Measurements from ENCODE around the gene MTHFD1. TPM values are rescaled to one million over a fixed set of nuclear protein-coding genes. Genes with fewer than 3 reads are reported as not detected.

MTHFD1 gene
- total and polyA plus RNA-seq, 2 donors (not counting 3 experiments of a cell fraction or from before 2014, with no cell fraction given) = 26.3 to 114 TPM

DNA sequence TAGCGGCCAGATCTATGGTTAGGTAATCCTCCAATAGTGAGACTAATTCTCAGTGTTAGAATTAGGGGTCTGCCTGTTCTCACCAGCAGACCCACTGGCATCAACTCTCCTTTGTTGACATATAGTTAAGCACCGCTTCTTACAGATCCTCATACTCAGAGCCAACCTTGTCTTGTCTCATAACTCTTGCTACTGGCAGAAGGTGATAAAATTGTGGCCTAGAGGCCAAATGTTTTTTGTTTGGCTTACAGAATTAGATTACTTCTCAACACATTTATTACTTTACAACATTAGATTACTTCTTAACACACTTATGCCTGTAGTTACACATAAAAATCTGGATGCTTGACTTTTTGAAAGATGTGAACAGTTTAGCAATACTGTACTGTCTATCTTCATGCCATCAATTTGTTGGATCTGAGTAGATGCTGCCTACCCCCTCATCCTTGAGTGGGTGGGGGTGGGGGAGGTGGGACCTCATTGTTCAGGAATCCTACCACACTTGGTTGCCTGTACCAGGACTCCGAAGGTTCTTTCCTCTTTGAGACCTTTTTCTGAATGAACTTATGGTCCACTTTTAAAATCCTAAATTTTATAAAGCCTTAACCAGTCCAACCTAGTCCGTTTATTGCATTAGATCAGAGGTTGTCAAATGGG is 7.0 kb downstream of the MTHFD1 start:
- no peak for DNase-seq (ENCODE audit: low read depth, low spot score)
- peaks cover 51% of the 10 kb centered on the region for H3K79me2 ChIP-seq (ENCODE audit: control insufficient read depth, insufficient read depth, low read length)
- ChIA-PET POLR2A (no interaction called here), CTCF (no interaction called here)
- no peaks in the 10 kb centered on the region for H4K20me1 ChIP-seq (replicated peaks; ENCODE audit: control insufficient read depth, extremely low read depth, insufficient read depth, low read length)
- H3K9me1 ChIP-seq (replicated peaks; ENCODE audit: control insufficient read depth, extremely low read depth, insufficient read depth, low read length) = no peaks in the 10 kb centered on the region
- no TSS peak for BruUV-seq (replicated peaks)
- H3K27ac ChIP-seq (ENCODE audit: insufficient read depth, low read depth, low read length) = no peak overlapping the region
- TF ChIP-seq, protein P1, sequence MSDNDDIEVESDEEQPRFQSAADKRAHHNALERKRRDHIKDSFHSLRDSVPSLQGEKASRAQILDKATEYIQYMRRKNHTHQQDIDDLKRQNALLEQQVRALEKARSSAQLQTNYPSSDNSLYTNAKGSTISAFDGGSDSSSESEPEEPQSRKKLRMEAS (IDR thresholded peaks at IDR 0.05; ENCODE audit: insufficient read depth, insufficient read length) = no peak
- TF ChIP-seq POLR2AphosphoS5 (IDR thresholded peaks at IDR 0.05; ENCODE audit: insufficient read depth, low read depth, low read length) (no peak), MYC (IDR thresholded peaks at IDR 0.05; ENCODE audit: low read depth, low read length) (no peak), GATA2 (IDR thresholded peaks at IDR 0.05; ENCODE audit: insufficient read depth, insufficient read length, low read depth, low read length) (no peak), CTCF (IDR thresholded peaks at IDR 0.05; ENCODE audit: extremely low read depth in 1 of 2, insufficient read depth in 1 of 2, low read depth in 1 of 2, low read length in 2 of 2) (no peak), FOS (IDR thresholded peaks at IDR 0.05; ENCODE audit: borderline replicate concordance, insufficient read depth, low read length) (no peak), EZH2 (IDR thresholded peaks at IDR 0.05; ENCODE audit: borderline replicate concordance, low read depth, low read length, severe bottlenecking) (no peak), JUN (IDR thresholded peaks at IDR 0.05; ENCODE audit: borderline replicate concordance, insufficient read depth, insufficient read length, low read depth) (no peak), POLR2A (IDR thresholded peaks at IDR 0.05; ENCODE audit: low read depth, low read length) (no peak)
- dilution Hi-C loops (cut with MboI; ENCODE audit: extremely low pct_ligation_motif_present, low sequenced_read_pairs) = no loop called here
- FAIRE-seq = no peak
- no peak overlapping the region for H2AFZ ChIP-seq (ENCODE audit: low read depth, low read length)
- no peak overlapping the region for H3K4me3 ChIP-seq (replicated peaks in 1 of 3; ENCODE audit: insufficient read depth in 1 of 3, low read depth in 1 of 3, low read length in 3 of 3)
- intact Hi-C loops (cut with micrococcal nuclease) = no loop called here
- no peaks in the 10 kb centered on the region for H3K27me3 ChIP-seq (ENCODE audit: control insufficient read depth in 2 of 2, insufficient read depth in 2 of 2, low read length in 2 of 2)
- H3K9me3 ChIP-seq (replicated peaks; ENCODE audit: control insufficient read depth, insufficient read depth, low read length) = no peaks in the 10 kb centered on the region
- no peak overlapping the region for H3K4me2 ChIP-seq (ENCODE audit: insufficient read depth, low read length)
- no peaks in the 10 kb centered on the region for H3K4me1 ChIP-seq (ENCODE audit: control insufficient read depth, extremely low read depth, insufficient read depth, low read length)
- peaks cover 0 to 3% of the 10 kb centered on the region in 2 experiments for H3K36me3 ChIP-seq (ENCODE audit: control insufficient read depth in 2 of 2, extremely low read depth in 1 of 2, insufficient read depth in 2 of 2, low read length in 2 of 2)
- H3K9ac ChIP-seq (replicated peaks; ENCODE audit: extremely low read depth, insufficient read depth, low read length) = no peak overlapping the region

Data from endothelial cell of umbilical vein (primary cell).